Gastrocnemius medialis (tissue), 4 donors: ENCODE results near the gene FAM222B.
"Not testable (repeated sequence)": the region's sequence is repeated elsewhere in the genome, so short reads cannot be mapped to it uniquely, and the experiment has no call there.

Experiments
- POLR2A ChIP-seq, 2 donors: fragments of 450-650 bp; IDR thresholded peaks; one replicate each; pipeline ENCODE4 v1.6.1; 2017; ENCODE audit warnings: antibody characterized with exemption in 2 of 2, mild to moderate bottlenecking in 2 of 2, moderate library complexity in 2 of 2
- TF ChIP-seq, protein P1 (sequence below), 5 experiments: fragments of 450-650 bp in 3 of 5; fragments of 200-600 bp in 2 of 5; sonication (generic) in 2 of 5; IDR thresholded peaks in 4 of 5; conservative IDR thresholded peaks in 1 of 5; 1 replicate in 4 of 5; 2 replicates in 1 of 5; pipeline ENCODE4 v1.5.1; 2016 to 2019; ENCODE audit warnings: antibody characterized with exemption in 5 of 5, mild to moderate bottlenecking in 3 of 5, moderate library complexity in 3 of 5

DNA sequence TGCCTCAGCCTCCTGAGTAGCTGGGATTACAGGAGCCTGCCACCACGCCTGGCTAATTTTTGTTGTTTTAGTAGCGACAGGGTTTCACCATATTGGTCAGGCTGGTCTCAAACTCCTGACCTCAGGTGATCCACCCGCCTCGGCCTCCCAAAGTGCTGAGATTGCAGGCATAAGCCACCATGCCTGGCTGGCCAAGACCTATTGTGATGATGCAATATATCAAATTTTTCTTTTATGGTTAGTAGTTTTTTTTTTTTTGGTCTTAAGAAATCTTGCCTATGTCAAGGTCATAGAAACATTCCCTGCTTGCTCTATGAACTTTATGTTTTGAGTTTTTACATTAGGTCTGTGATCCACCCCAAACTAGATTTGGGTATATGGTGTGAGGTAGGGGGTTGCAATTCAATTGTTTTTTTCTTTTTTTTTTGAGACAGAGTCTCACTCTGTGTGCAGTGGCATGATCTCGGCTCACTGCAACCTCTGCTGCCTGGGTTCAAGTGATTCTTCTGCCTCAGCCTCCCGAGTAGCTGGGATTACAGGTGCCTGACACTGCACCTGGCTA is 34.6 kb upstream of the FAM222B start:
- TF ChIP-seq, protein P1, sequence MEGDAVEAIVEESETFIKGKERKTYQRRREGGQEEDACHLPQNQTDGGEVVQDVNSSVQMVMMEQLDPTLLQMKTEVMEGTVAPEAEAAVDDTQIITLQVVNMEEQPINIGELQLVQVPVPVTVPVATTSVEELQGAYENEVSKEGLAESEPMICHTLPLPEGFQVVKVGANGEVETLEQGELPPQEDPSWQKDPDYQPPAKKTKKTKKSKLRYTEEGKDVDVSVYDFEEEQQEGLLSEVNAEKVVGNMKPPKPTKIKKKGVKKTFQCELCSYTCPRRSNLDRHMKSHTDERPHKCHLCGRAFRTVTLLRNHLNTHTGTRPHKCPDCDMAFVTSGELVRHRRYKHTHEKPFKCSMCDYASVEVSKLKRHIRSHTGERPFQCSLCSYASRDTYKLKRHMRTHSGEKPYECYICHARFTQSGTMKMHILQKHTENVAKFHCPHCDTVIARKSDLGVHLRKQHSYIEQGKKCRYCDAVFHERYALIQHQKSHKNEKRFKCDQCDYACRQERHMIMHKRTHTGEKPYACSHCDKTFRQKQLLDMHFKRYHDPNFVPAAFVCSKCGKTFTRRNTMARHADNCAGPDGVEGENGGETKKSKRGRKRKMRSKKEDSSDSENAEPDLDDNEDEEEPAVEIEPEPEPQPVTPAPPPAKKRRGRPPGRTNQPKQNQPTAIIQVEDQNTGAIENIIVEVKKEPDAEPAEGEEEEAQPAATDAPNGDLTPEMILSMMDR (IDR thresholded peaks at IDR 0.05 in 4 of 5, conservative IDR thresholded peaks at IDR 0.05 in 1 of 5): not testable (repeated sequence)
- TF ChIP-seq POLR2A (IDR thresholded peaks at IDR 0.05): not testable (repeated sequence)
